HG02973 (cell line): ENCODE measurements around the gene NAGPA.

Experiments
- ATAC-seq: cut with Tn5 transposase; IDR thresholded peaks from one replicate; pipeline ENCODE4 v1.9.1; 2021; ENCODE audit warnings: moderate library complexity; ENCODE audit not compliant: unreplicated experiment

The NAGPA gene

GRCh38 chr16:5028950-5029475 lies 4.7 kb downstream of the NAGPA start:
- ATAC-seq = no peak

GRCh38 chr16:5027575-5028235 lies 6.0 kb downstream of the NAGPA start:
- ATAC-seq = no peak

- ATAC-seq = no peak
These were observed 6.6 kb downstream of the NAGPA start for GRCh38 chr16:5027086-5027485.

- no peak for ATAC-seq
These were observed 7.1 kb downstream of the NAGPA start for GRCh38 chr16:5026664-5027063.

GRCh38 chr16:5025171-5025632 lies 8.5 kb downstream of the NAGPA start:
- no peak for ATAC-seq

GRCh38 chr16:5024632-5025031 lies 9.1 kb downstream of the NAGPA start:
- no peak for ATAC-seq

GRCh38 chr16:5022521-5022920 lies 11.2 kb downstream of the NAGPA start:
- ATAC-seq = no peak

- no peak for ATAC-seq
These were observed 13.2 kb downstream of the NAGPA start for GRCh38 chr16:5020551-5020950.

GRCh38 chr16:5019775-5020174 lies 14.0 kb downstream of the NAGPA start:
- ATAC-seq = no peak

GRCh38 chr16:5018793-5019192 lies 14.9 kb downstream of the NAGPA start:
- no peak for ATAC-seq

GRCh38 chr16:5017678-5017969 lies 16.1 kb downstream of the NAGPA start:
- ATAC-seq = no peak

GRCh38 chr16:5016967-5017677 lies 16.6 kb downstream of the NAGPA start:
- ATAC-seq = no peak

GRCh38 chr16:5015887-5016286 lies 17.8 kb downstream of the NAGPA start:
- ATAC-seq = no peak

GRCh38 chr16:5015351-5015750 lies 18.4 kb downstream of the NAGPA start:
- no peak for ATAC-seq

GRCh38 chr16:5012887-5013286 lies 20.8 kb downstream of the NAGPA start:
- no peak for ATAC-seq

GRCh38 chr16:5011637-5012036 lies 22.1 kb downstream of the NAGPA start:
- no peak for ATAC-seq

- no peak for ATAC-seq
These were observed 23.0 kb downstream of the NAGPA start for GRCh38 chr16:5010576-5011329.

- no peak for ATAC-seq
These were observed 25.4 kb downstream of the NAGPA start for GRCh38 chr16:5008311-5008731.

- ATAC-seq = no peak
These were observed 26.5 kb downstream of the NAGPA start for GRCh38 chr16:5007256-5007655.

- ATAC-seq = no peak
These were observed 27.2 kb downstream of the NAGPA start for GRCh38 chr16:5006348-5007193.

GRCh38 chr16:5005916-5006315 lies 27.8 kb downstream of the NAGPA start:
- ATAC-seq = no peak
